ENCODE results near the gene NES.

DNA sequence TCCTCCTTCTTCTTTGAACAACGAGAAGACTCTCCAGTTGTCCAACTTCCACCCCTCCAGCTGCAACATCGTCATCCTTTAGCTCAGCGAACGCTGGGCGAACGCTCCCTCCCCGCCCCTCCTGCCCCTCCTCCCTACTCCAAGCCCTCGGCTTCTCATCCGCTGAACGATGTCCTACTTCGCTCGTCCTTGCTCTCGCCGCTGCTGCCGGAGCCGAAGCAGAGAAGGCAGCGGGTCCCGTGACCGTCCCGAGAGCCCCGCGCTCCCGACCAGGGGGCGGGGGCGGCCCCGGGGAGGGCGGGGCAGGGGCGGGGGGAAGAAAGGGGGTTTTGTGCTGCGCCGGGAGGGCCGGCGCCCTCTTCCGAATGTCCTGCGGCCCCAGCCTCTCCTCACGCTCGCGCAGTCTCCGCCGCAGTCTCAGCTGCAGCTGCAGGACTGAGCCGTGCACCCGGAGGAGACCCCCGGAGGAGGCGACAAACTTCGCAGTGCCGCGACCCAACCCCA is 35.4 kb downstream of the NES start, which contains the start of gene BCAN:
- TF ChIP-seq, protein P1, sequence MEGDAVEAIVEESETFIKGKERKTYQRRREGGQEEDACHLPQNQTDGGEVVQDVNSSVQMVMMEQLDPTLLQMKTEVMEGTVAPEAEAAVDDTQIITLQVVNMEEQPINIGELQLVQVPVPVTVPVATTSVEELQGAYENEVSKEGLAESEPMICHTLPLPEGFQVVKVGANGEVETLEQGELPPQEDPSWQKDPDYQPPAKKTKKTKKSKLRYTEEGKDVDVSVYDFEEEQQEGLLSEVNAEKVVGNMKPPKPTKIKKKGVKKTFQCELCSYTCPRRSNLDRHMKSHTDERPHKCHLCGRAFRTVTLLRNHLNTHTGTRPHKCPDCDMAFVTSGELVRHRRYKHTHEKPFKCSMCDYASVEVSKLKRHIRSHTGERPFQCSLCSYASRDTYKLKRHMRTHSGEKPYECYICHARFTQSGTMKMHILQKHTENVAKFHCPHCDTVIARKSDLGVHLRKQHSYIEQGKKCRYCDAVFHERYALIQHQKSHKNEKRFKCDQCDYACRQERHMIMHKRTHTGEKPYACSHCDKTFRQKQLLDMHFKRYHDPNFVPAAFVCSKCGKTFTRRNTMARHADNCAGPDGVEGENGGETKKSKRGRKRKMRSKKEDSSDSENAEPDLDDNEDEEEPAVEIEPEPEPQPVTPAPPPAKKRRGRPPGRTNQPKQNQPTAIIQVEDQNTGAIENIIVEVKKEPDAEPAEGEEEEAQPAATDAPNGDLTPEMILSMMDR (IDR thresholded peaks at IDR 0.05) = no peak
- TF ChIP-seq POLR2A (IDR thresholded peaks at IDR 0.05) = no peak

Data from tibial nerve (tissue), 3 donors.